GM23248 (cell line): Measurements from ENCODE around the gene VANGL1. TPM values are rescaled to one million over a fixed set of nuclear protein-coding genes. Genes with fewer than 3 reads are reported as not detected.

Experiments
- DNase-seq: peaks from one replicate; pipeline ENCODE4 v3.0.0-alpha.2; 2015
- H2AFZ ChIP-seq: fragments of 200-600 bp; sonication (generic); 2 replicates; pipeline ENCODE4 v1.6.1; 2016; ENCODE audit warnings: antibody characterized with exemption
- H3F3A ChIP-seq: fragments of 200-600 bp; sonication (generic); 2 replicates; pipeline ENCODE4 v1.6.1; 2016; ENCODE audit warnings: mild to moderate bottlenecking, antibody characterized with exemption, mixed run types; ENCODE audit not compliant: insufficient read depth
- H3K27ac ChIP-seq: fragments of 200-600 bp; sonication (generic); 2 replicates; pipeline ENCODE4 v1.5.1; 2016; ENCODE audit warnings: mild to moderate bottlenecking
- H3K27me3 ChIP-seq: fragments of 200-600 bp; sonication (generic); replicated peaks from 2 replicates; pipeline ENCODE4 v1.6.1; 2016; ENCODE audit warnings: mild to moderate bottlenecking; ENCODE audit not compliant: insufficient read depth
- H3K36me3 ChIP-seq: fragments of 200-600 bp; sonication (generic); 2 replicates; pipeline ENCODE4 v1.6.1; 2016; ENCODE audit warnings: low read depth, mild to moderate bottlenecking
- H3K4me1 ChIP-seq: fragments of 200-600 bp; sonication (generic); 2 replicates; pipeline ENCODE4 v1.6.1; 2016; ENCODE audit warnings: mild to moderate bottlenecking; ENCODE audit not compliant: insufficient read depth
- H3K4me2 ChIP-seq: fragments of 200-600 bp; sonication (generic); one replicate; pipeline ENCODE4 v1.6.1; 2016; ENCODE audit warnings: mild to moderate bottlenecking; ENCODE audit not compliant: unreplicated experiment
- H3K4me3 ChIP-seq: fragments of 200-600 bp; sonication (generic); 2 replicates; pipeline ENCODE4 v1.5.1; 2016; ENCODE audit warnings: mild to moderate bottlenecking
- H3K79me2 ChIP-seq: fragments of 200-600 bp; sonication (generic); 2 replicates; pipeline ENCODE4 v1.6.1; 2016; ENCODE audit warnings: mild to moderate bottlenecking; ENCODE audit not compliant: insufficient read depth
- H3K9ac ChIP-seq: fragments of 200-600 bp; sonication (generic); 2 replicates; pipeline ENCODE4 v1.6.1; 2016; ENCODE audit warnings: mild to moderate bottlenecking
- H3K9me2 ChIP-seq: fragments of 200-600 bp; sonication (generic); 2 replicates; pipeline ENCODE4 v1.6.1; 2016; ENCODE audit warnings: mixed run types, mild to moderate bottlenecking, moderate library complexity; ENCODE audit not compliant: insufficient read depth
- H3K9me3 ChIP-seq: fragments of 200-600 bp; sonication (generic); one replicate; pipeline ENCODE4 v1.6.1; 2017; ENCODE audit warnings: low read depth
- H4K20me1 ChIP-seq: fragments of 200-600 bp; sonication (generic); 2 replicates; pipeline ENCODE4 v1.6.0; 2016; ENCODE audit not compliant: insufficient read depth
- EZH2 ChIP-seq: fragments of 200-600 bp; sonication (generic); IDR thresholded peaks from 2 replicates; pipeline ENCODE4 v1.6.1; 2018; ENCODE audit warnings: antibody characterized with exemption, mild to moderate bottlenecking; ENCODE audit not compliant: insufficient read depth, poor library complexity, severe bottlenecking
- EZH2phosphoT487 ChIP-seq: fragments of 200-600 bp; sonication (generic); IDR thresholded peaks from 2 replicates; pipeline ENCODE4 v1.6.1; 2018; ENCODE audit warnings: antibody characterized with exemption, moderate library complexity, mild to moderate bottlenecking, low read depth; ENCODE audit not compliant: insufficient read depth
- WGBS, 2 experiments: methylation state at CpG; one replicate each; pipeline ENCODE4 v1.1.6; 2015 to 2017; ENCODE audit warnings: low lambda C conversion rate in 2 of 2, low coverage in 1 of 2; ENCODE audit errors: missing lambda C conversion rate in 2 of 2; 5-methylcytosine and 5-hydroxymethylcytosine counted together
- in situ Hi-C: fragments of 300-500 bp; cut with MboI; formaldehyde crosslinking; loops from 2 replicates; pipeline ENCODE4 v1.15.0; 2020
- polyA plus RNA-seq: library from polyadenylated mRNA; unstranded; fragments of >200 nt; fragmentation: Nextera tagmentation; extraction: Ambion mirVana; gene quantifications from 2 replicates; pipeline ENCODE4 v1.2.1, GENCODE V29; 2016
- total RNA-seq: library from RNA; depleted of rRNA; stranded (reverse); fragments of >200 nt; shearing (Covaris generic); gene quantifications from 2 replicates; pipeline ENCODE4 v1.2.3, GENCODE V29; 2014

Gene VANGL1
- total and polyA plus RNA-seq, 2 experiments from 2014 or later, result 11.7 to 14.7 TPM

- Histone ChIP-seq H4K20me1 (0 out of 2 replicates have a peak, but pooled peaks cover 7% of the 10 kb centered on the region), H3K36me3 (no peaks in the 10 kb centered on the region; the same call in 1 of the 2 replicates), H3K27ac (no peak overlapping the region), H3K9me3 (no peaks in the 10 kb centered on the region), H3K27me3 (no peaks in the 10 kb centered on the region), H3K9me2 (no peaks in the 10 kb centered on the region), H2AFZ (no peak overlapping the region), H3K9ac (no peak overlapping the region), H3K4me3 (no peak overlapping the region), H3K4me1 (no peaks in the 10 kb centered on the region), H3K4me2 (no peak overlapping the region), H3K79me2 (peaks cover 40% of the 10 kb centered on the region), H3F3A (no peaks in the 10 kb centered on the region)
- 95 to 100% methylated on average over 3 of the region's 3 CpGs for WGBS, 2 experiments
- TF ChIP-seq EZH2, result no peak
- no peak for TF ChIP-seq EZH2phosphoT487
- DNase-seq, result no peak
- in situ Hi-C loops, result no loop called here
These were observed 12.4 kb downstream of the VANGL1 start for GRCh38 chr1:115654125-115654524.

- Histone ChIP-seq H3K36me3 (no peaks in the 10 kb centered on the region; the same call in 1 of the 2 replicates), H3K4me1 (no peaks in the 10 kb centered on the region), H3K27ac (no peak overlapping the region), H3K4me2 (no peak overlapping the region), H2AFZ (no peak overlapping the region), H3K9me2 (no peaks in the 10 kb centered on the region), H3K4me3 (no peak overlapping the region), H3K27me3 (no peaks in the 10 kb centered on the region), H3K79me2 (peaks cover 33% of the 10 kb centered on the region), H3K9me3 (no peaks in the 10 kb centered on the region), H3K9ac (no peak overlapping the region), H3F3A (no peaks in the 10 kb centered on the region), H4K20me1 (0 out of 2 replicates have a peak, but pooled peaks cover under 1% of the 10 kb centered on the region)
- DNase-seq, result no peak
- TF ChIP-seq EZH2phosphoT487 (no peak), EZH2 (no peak)
- in situ Hi-C loops, result no loop called here
- WGBS, 2 experiments, result 83 to 86% methylated on average over 14 of the region's 14 CpGs
These were observed 13.0 kb downstream of the VANGL1 start for GRCh38 chr1:115654663-115655305.

GRCh38 chr1:115655306-115655663, 13.5 kb downstream of the VANGL1 start:
- no peaks in the 10 kb centered on the region for H3K9me3 ChIP-seq
- no peak overlapping the region for H3K9ac ChIP-seq
- WGBS, 2 experiments, result 89 to 92% methylated on average over 7 of the region's 7 CpGs
- no peaks in the 10 kb centered on the region; the same call in 1 of the 2 replicates for H3K36me3 ChIP-seq
- in situ Hi-C loops, result no loop called here
- H3K4me3 ChIP-seq, result no peak overlapping the region
- no peaks in the 10 kb centered on the region for H3F3A ChIP-seq
- no peak overlapping the region for H3K27ac ChIP-seq
- no peaks in the 10 kb centered on the region for H3K27me3 ChIP-seq
- no peak for DNase-seq
- H3K4me2 ChIP-seq, result no peak overlapping the region
- no peaks in the 10 kb centered on the region for H3K9me2 ChIP-seq
- H2AFZ ChIP-seq, result no peak overlapping the region
- H3K4me1 ChIP-seq, result no peaks in the 10 kb centered on the region
- H3K79me2 ChIP-seq, result peaks cover 28% of the 10 kb centered on the region
- TF ChIP-seq EZH2phosphoT487, result no peak
- no peak for TF ChIP-seq EZH2
- H4K20me1 ChIP-seq, result no peaks in the 10 kb centered on the region

- Histone ChIP-seq H3K27ac (no peak overlapping the region), H3K9me2 (no peaks in the 10 kb centered on the region), H2AFZ (no peak overlapping the region), H3K9ac (no peak overlapping the region), H3K4me1 (no peaks in the 10 kb centered on the region), H3K27me3 (no peaks in the 10 kb centered on the region), H3K4me3 (no peak overlapping the region), H3K79me2 (peaks cover 23% of the 10 kb centered on the region), H4K20me1 (no peaks in the 10 kb centered on the region), H3K36me3 (no peaks in the 10 kb centered on the region; the same call in 1 of the 2 replicates), H3F3A (no peaks in the 10 kb centered on the region), H3K9me3 (no peaks in the 10 kb centered on the region), H3K4me2 (no peak overlapping the region)
- TF ChIP-seq EZH2 (no peak), EZH2phosphoT487 (no peak)
- in situ Hi-C loops, result no loop called here
- DNase-seq, result no peak
- 96 to 100% methylated on average over 4 of the region's 4 CpGs for WGBS, 2 experiments
These were observed 14.1 kb downstream of the VANGL1 start for GRCh38 chr1:115655916-115656315.
